HFFc6 (cell line): ENCODE data around the gene FOXP1. TPM values are rescaled to one million over a fixed set of nuclear protein-coding genes. Genes with fewer than 3 reads are reported as not detected.

Experiments used
- DNase-seq: peaks from one replicate; pipeline ENCODE4 v3.0.0-alpha.2; 2018
- H3K27ac Mint-ChIP-seq: 2 replicates; pipeline ENCODE4 v1.8.0; 2020; ENCODE audit warnings: mild to moderate bottlenecking, mixed read lengths
- H3K27me3 Mint-ChIP-seq: 2 replicates; pipeline ENCODE4 v1.8.0; 2021; ENCODE audit warnings: mild to moderate bottlenecking, moderate library complexity, mixed read lengths; ENCODE audit not compliant: insufficient read depth
- H3K36me3 Mint-ChIP-seq: 2 replicates; pipeline ENCODE4 v1.8.0; 2021; ENCODE audit warnings: low read depth, mixed read lengths
- H3K4me1 Mint-ChIP-seq: 2 replicates; pipeline ENCODE4 v1.8.0; 2020; ENCODE audit warnings: low read depth, mixed read lengths
- H3K4me3 Mint-ChIP-seq: 2 replicates; pipeline ENCODE4 v1.8.0; 2020; ENCODE audit warnings: mild to moderate bottlenecking, moderate library complexity, mixed read lengths
- H3K9me3 Mint-ChIP-seq: 2 replicates; pipeline ENCODE4 v1.8.0; 2020; ENCODE audit warnings: mild to moderate bottlenecking, mixed read lengths
- total RNA-seq, 6 experiments: library from RNA; stranded (reverse); fragmentation: NEBNext Ultra II Directional; extraction: Animal tissue kit (Norgen Biotek cat#: 25700); gene quantifications; 2 replicates in 1 of 6; 3 replicates in 5 of 6; pipeline ENCODE4 v1.2.3, GENCODE V29; 2021
- TF ChIP-seq, protein P1 (sequence below): fragments of 200-600 bp; sonication (generic); IDR thresholded peaks from 2 replicates; pipeline ENCODE4 v1.5.0; 2021; ENCODE audit warnings: antibody characterized with exemption, mild to moderate bottlenecking

FOXP1 gene
- total RNA-seq, 6 experiments from 2014 or later: 32.2 to 59.3 (median 52.0) TPM

DNA sequence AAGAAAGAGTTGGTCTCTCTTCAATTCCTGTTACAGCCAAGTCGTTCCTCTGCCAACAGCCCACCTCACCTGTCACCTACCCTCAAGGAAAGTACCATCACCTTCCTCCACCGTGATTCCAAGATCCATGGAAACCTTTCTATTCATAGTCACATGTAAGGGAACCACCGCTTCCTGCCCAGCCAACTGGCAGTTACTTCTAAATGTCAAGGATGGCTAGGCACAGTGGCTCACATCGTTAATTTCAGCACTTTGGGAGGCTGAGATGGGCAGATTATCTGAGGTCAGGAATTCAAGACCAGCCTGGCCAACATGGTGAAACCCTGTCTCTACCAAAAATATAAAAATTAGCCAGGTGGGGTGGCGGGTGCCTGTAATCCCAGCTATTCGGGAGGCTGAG is 82.8 kb downstream of the FOXP1 start:
- no peak for DNase-seq
- no peaks in the 10 kb centered on the region; the same call in 1 of the 2 replicates for H3K27me3 Mint-ChIP-seq
- H3K27ac Mint-ChIP-seq: no peak overlapping the region
- TF ChIP-seq, protein P1, sequence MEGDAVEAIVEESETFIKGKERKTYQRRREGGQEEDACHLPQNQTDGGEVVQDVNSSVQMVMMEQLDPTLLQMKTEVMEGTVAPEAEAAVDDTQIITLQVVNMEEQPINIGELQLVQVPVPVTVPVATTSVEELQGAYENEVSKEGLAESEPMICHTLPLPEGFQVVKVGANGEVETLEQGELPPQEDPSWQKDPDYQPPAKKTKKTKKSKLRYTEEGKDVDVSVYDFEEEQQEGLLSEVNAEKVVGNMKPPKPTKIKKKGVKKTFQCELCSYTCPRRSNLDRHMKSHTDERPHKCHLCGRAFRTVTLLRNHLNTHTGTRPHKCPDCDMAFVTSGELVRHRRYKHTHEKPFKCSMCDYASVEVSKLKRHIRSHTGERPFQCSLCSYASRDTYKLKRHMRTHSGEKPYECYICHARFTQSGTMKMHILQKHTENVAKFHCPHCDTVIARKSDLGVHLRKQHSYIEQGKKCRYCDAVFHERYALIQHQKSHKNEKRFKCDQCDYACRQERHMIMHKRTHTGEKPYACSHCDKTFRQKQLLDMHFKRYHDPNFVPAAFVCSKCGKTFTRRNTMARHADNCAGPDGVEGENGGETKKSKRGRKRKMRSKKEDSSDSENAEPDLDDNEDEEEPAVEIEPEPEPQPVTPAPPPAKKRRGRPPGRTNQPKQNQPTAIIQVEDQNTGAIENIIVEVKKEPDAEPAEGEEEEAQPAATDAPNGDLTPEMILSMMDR: no peak
- H3K4me1 Mint-ChIP-seq: peaks cover 77% of the 10 kb centered on the region
- peaks cover 5% of the 10 kb centered on the region; the same call in 1 of the 2 replicates for H3K36me3 Mint-ChIP-seq
- H3K9me3 Mint-ChIP-seq: no peaks in the 10 kb centered on the region
- no peak overlapping the region for H3K4me3 Mint-ChIP-seq

DNA sequence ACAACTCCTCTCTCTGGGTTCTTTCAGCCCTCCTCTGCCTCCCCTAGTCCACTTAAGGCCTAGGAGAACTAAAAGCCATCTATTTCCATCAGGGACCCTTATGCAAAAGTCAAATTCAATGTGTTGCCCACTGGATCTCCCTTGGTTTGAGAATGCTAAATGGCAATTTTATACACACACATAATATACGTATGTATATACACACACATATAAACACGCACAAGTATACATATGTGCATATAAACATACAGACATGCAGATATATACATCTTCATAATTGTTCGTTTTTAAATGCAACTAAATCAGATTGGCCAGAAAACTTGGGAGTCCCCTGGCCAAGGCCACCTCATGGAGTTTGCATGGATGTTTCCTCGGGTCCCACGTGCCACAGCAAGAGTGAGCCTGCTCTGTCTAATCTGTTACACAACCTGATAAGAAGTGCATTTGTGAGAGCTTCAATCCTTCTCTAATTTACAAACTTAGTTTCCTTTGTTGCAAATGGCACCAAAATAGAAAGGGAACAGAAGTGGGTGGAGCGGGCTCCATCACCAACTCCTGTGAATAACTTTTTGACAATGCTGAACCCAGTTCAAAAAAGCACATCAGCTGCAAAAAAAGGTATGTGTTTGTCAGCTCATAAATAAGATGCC is 84.2 kb downstream of the FOXP1 start:
- Mint-ChIP-seq H3K4me1 (peaks cover 76% of the 10 kb centered on the region), H3K9me3 (no peaks in the 10 kb centered on the region), H3K27ac (no peak overlapping the region)

DNA sequence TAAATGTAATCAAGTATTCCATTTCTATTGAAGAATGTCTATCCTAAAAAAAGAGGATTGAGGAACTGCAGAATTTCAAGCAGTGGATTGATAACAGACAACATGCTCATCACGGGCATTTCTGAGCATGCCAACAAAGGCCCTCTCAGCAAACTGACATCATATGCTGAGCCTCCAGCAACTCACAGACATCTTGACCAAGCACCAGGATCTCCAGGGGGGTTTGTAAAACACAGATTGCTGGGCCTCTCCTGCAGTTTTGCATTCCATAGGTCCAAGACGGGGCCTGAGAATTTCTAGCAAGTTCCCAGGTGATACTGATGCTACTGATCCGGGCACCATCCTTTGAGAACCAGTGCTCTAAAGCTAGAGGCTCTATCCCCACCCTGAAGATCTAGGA is 85.0 kb downstream of the FOXP1 start:
- peaks cover 5% of the 10 kb centered on the region; the same call in 1 of the 2 replicates for H3K36me3 Mint-ChIP-seq
- H3K4me3 Mint-ChIP-seq: no peak overlapping the region
- 0 out of 2 replicates have a peak overlapping the region, but pooled peaks have one; percentile 0 for H3K27ac Mint-ChIP-seq
- peaks cover 71% of the 10 kb centered on the region for H3K4me1 Mint-ChIP-seq
- no peaks in the 10 kb centered on the region for H3K27me3 Mint-ChIP-seq
- H3K9me3 Mint-ChIP-seq: no peaks in the 10 kb centered on the region
- no peak for DNase-seq
- TF ChIP-seq, protein P1: no peak

More for the DNA sequence above, 84.2 kb downstream of the FOXP1 start:
- no peaks in the 10 kb centered on the region for H3K27me3 Mint-ChIP-seq
- TF ChIP-seq, protein P1: no peak
- peaks cover 5% of the 10 kb centered on the region; the same call in 1 of the 2 replicates for H3K36me3 Mint-ChIP-seq
- no peak for DNase-seq
- H3K4me3 Mint-ChIP-seq: no peak overlapping the region

DNA sequence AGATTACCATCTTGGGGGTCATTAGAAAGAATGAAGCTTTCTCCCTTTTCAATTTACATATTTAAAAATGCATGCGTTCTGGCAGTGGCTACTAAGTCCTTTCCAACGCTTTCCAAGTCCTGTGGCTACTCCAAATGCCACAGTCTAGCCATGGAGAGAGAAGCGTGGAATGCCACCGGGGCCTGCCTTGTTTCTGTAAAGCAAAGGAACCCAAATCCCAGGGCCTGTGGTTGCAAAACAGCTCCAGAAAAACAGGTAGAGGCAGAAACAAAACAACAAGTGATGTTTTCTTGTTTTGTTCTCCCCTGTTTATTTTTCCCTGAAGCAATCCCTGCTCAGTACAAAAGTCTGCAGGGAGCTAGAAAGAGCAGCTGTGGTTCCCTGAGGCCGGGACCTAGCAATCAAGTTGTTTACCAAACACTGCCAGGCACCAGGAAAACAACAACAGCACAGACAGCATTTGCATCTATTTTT is 85.5 kb downstream of the FOXP1 start:
- TF ChIP-seq, protein P1: no peak
- Mint-ChIP-seq H3K4me1 (peaks cover 71% of the 10 kb centered on the region), H3K4me3 (no peak overlapping the region), H3K27ac (peak overlapping the region; percentile 96; the same call in 1 of the 2 replicates), H3K27me3 (no peaks in the 10 kb centered on the region), H3K36me3 (peaks cover 8% of the 10 kb centered on the region), H3K9me3 (no peaks in the 10 kb centered on the region)
- no peak for DNase-seq

DNA sequence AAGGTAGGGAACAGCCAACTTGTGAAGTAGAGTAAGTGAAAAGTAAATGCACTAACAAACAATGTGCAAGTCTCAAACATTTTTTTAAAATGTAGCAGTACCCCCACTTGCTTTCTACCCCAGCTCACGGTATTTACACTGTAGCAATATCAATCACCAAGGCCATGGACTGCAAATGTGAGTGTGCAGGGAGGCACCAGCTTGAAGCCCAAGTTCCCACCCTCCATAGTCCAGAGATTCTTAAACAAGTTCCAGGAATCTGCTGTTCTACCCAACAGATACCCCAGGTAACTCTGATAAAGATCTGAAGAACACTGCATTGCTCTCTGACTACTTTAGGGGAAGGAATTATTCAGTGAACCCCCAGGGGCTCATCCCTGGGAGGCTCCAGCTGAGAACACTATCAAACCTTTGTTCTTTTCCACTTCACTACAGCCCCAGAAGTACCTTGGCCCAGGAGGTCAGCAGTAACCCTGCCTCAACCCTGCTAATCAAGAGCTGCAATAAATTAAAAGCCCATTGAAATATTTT is 86.1 kb downstream of the FOXP1 start:
- no peak overlapping the region for H3K4me3 Mint-ChIP-seq
- H3K4me1 Mint-ChIP-seq: peaks cover 71% of the 10 kb centered on the region
- no peak for DNase-seq

More for the DNA sequence above, 86.1 kb downstream of the FOXP1 start:
- TF ChIP-seq, protein P1: no peak
- Mint-ChIP-seq H3K27me3 (no peaks in the 10 kb centered on the region), H3K9me3 (peaks cover 4% of the 10 kb centered on the region), H3K27ac (peak overlapping the region; percentile 96), H3K36me3 (peaks cover 13% of the 10 kb centered on the region)
